ENCODE results near the gene HSP90AB1. TPM values are rescaled to one million over a fixed set of nuclear protein-coding genes. Genes with fewer than 3 reads are reported as not detected.

The HSP90AB1 gene
- polyA plus RNA-seq, 2 donors: 129 to 403 TPM

- H3K4me1 ChIP-seq (ENCODE audit: control insufficient read depth in 2 of 2, insufficient read depth in 2 of 2, low read length in 1 of 2): peaks cover 0 to 4% of the 10 kb centered on the region in 2 donors
- no peaks in the 10 kb centered on the region for H3K27me3 ChIP-seq (ENCODE audit: control insufficient read depth in 1 of 2, insufficient read depth in 2 of 2, low read length in 2 of 2)
- peak overlapping the region; percentile 97 to 100 for H3K27ac ChIP-seq (ENCODE audit: low read depth in 2 of 2, low read length in 1 of 2)
- H3K4me3 ChIP-seq (ENCODE audit: low read depth in 1 of 2, low read length in 2 of 2): peak overlapping the region; percentile 67 to 88
- 1% methylated on average over 61 to 62 of the region's 62 CpGs for WGBS, 2 donors
- no peaks in the 10 kb centered on the region for H3K9me3 ChIP-seq (ENCODE audit: control insufficient read depth in 2 of 2, insufficient read depth in 1 of 2, low read depth in 1 of 2, low read length in 1 of 2)
- peaks cover 10 to 12% of the 10 kb centered on the region in 2 donors for H3K36me3 ChIP-seq (ENCODE audit: control insufficient read depth in 2 of 2, insufficient read depth in 2 of 2, low read length in 1 of 2)
Measured at GRCh38 chr6:44245912-44246662, 814 bp upstream of the HSP90AB1 start.

GRCh38 chr6:44247338-44248302 lies 719 bp downstream of the HSP90AB1 start:
- Histone ChIP-seq H3K9me3 (ENCODE audit: control insufficient read depth in 2 of 2, insufficient read depth in 1 of 2, low read depth in 1 of 2, low read length in 1 of 2) (no peaks in the 10 kb centered on the region), H3K27ac (ENCODE audit: low read depth in 2 of 2, low read length in 1 of 2) (peak overlapping the region; percentile 75 to 100), H3K36me3 (ENCODE audit: control insufficient read depth in 2 of 2, insufficient read depth in 2 of 2, low read length in 1 of 2) (peaks cover 16 to 19% of the 10 kb centered on the region in 2 donors), H3K4me1 (ENCODE audit: control insufficient read depth in 2 of 2, insufficient read depth in 2 of 2, low read length in 1 of 2) (peaks cover 0 to 4% of the 10 kb centered on the region in 2 donors), H3K4me3 (ENCODE audit: low read depth in 1 of 2, low read length in 2 of 2) (peak overlapping the region; percentile 67 to 88), H3K27me3 (ENCODE audit: control insufficient read depth in 1 of 2, insufficient read depth in 2 of 2, low read length in 2 of 2) (no peaks in the 10 kb centered on the region)
- 0% methylated on average over 52 of the region's 52 CpGs for WGBS, 2 donors

GRCh38 chr6:44248579-44248978 lies 1.7 kb downstream of the HSP90AB1 start:
- Histone ChIP-seq H3K4me1 (ENCODE audit: control insufficient read depth in 2 of 2, insufficient read depth in 2 of 2, low read length in 1 of 2) (peaks cover 0 to 4% of the 10 kb centered on the region in 2 donors), H3K9me3 (ENCODE audit: control insufficient read depth in 2 of 2, insufficient read depth in 1 of 2, low read depth in 1 of 2, low read length in 1 of 2) (no peaks in the 10 kb centered on the region), H3K36me3 (ENCODE audit: control insufficient read depth in 2 of 2, insufficient read depth in 2 of 2, low read length in 1 of 2) (peaks cover 16 to 26% of the 10 kb centered on the region in 2 donors), H3K4me3 (ENCODE audit: low read depth in 1 of 2, low read length in 2 of 2) (peak overlapping the region in 1 of 2 donors; percentile 88), H3K27ac (ENCODE audit: low read depth in 2 of 2, low read length in 1 of 2) (no peak overlapping the region), H3K27me3 (ENCODE audit: control insufficient read depth in 1 of 2, insufficient read depth in 2 of 2, low read length in 2 of 2) (no peaks in the 10 kb centered on the region)
- WGBS, 2 donors: 13 to 18% methylated on average over 1 of the region's 1 CpG

- Histone ChIP-seq H3K4me3 (ENCODE audit: low read depth in 1 of 2, low read length in 2 of 2) (peak overlapping the region in 1 of 2 donors; percentile 88), H3K27me3 (ENCODE audit: control insufficient read depth in 1 of 2, insufficient read depth in 2 of 2, low read length in 2 of 2) (no peaks in the 10 kb centered on the region), H3K4me1 (ENCODE audit: control insufficient read depth in 2 of 2, insufficient read depth in 2 of 2, low read length in 1 of 2) (peaks cover 0 to 4% of the 10 kb centered on the region in 2 donors), H3K9me3 (ENCODE audit: control insufficient read depth in 2 of 2, insufficient read depth in 1 of 2, low read depth in 1 of 2, low read length in 1 of 2) (no peaks in the 10 kb centered on the region), H3K27ac (ENCODE audit: low read depth in 2 of 2, low read length in 1 of 2) (peak overlapping the region in 1 of 2 donors; percentile 3), H3K36me3 (ENCODE audit: control insufficient read depth in 2 of 2, insufficient read depth in 2 of 2, low read length in 1 of 2) (peaks cover 16 to 28% of the 10 kb centered on the region in 2 donors)
- 64 to 70% methylated on average over 9 of the region's 9 CpGs for WGBS, 2 donors
Measured at GRCh38 chr6:44249082-44249748, 2.3 kb downstream of the HSP90AB1 start.

GRCh38 chr6:44250067-44250717 lies 3.3 kb downstream of the HSP90AB1 start:
- Histone ChIP-seq H3K36me3 (ENCODE audit: control insufficient read depth in 2 of 2, insufficient read depth in 2 of 2, low read length in 1 of 2) (peaks cover 16 to 38% of the 10 kb centered on the region in 2 donors), H3K27me3 (ENCODE audit: control insufficient read depth in 1 of 2, insufficient read depth in 2 of 2, low read length in 2 of 2) (no peaks in the 10 kb centered on the region), H3K4me1 (ENCODE audit: control insufficient read depth in 2 of 2, insufficient read depth in 2 of 2, low read length in 1 of 2) (peaks cover 0 to 4% of the 10 kb centered on the region in 2 donors), H3K27ac (ENCODE audit: low read depth in 2 of 2, low read length in 1 of 2) (no peak overlapping the region), H3K4me3 (ENCODE audit: low read depth in 1 of 2, low read length in 2 of 2) (no peak overlapping the region), H3K9me3 (ENCODE audit: control insufficient read depth in 2 of 2, insufficient read depth in 1 of 2, low read depth in 1 of 2, low read length in 1 of 2) (no peaks in the 10 kb centered on the region)
- WGBS, 2 donors: 68 to 71% methylated on average over 6 of the region's 6 CpGs

- Histone ChIP-seq H3K27ac (ENCODE audit: low read depth in 2 of 2, low read length in 1 of 2) (no peak overlapping the region), H3K36me3 (ENCODE audit: control insufficient read depth in 2 of 2, insufficient read depth in 2 of 2, low read length in 1 of 2) (peaks cover 16 to 39% of the 10 kb centered on the region in 2 donors), H3K4me3 (ENCODE audit: low read depth in 1 of 2, low read length in 2 of 2) (no peak overlapping the region), H3K27me3 (ENCODE audit: control insufficient read depth in 1 of 2, insufficient read depth in 2 of 2, low read length in 2 of 2) (no peaks in the 10 kb centered on the region), H3K4me1 (ENCODE audit: control insufficient read depth in 2 of 2, insufficient read depth in 2 of 2, low read length in 1 of 2) (peaks cover 0 to 1% of the 10 kb centered on the region in 2 donors), H3K9me3 (ENCODE audit: control insufficient read depth in 2 of 2, insufficient read depth in 1 of 2, low read depth in 1 of 2, low read length in 1 of 2) (no peaks in the 10 kb centered on the region)
- WGBS, 2 donors: 74 to 78% methylated on average over 3 of the region's 3 CpGs
Measured at GRCh38 chr6:44250718-44251123, 3.8 kb downstream of the HSP90AB1 start.

- Histone ChIP-seq H3K9me3 (ENCODE audit: control insufficient read depth in 2 of 2, insufficient read depth in 1 of 2, low read depth in 1 of 2, low read length in 1 of 2) (no peaks in the 10 kb centered on the region), H3K27ac (ENCODE audit: low read depth in 2 of 2, low read length in 1 of 2) (no peak overlapping the region), H3K4me3 (ENCODE audit: low read depth in 1 of 2, low read length in 2 of 2) (no peak overlapping the region), H3K36me3 (ENCODE audit: control insufficient read depth in 2 of 2, insufficient read depth in 2 of 2, low read length in 1 of 2) (peaks cover 16 to 39% of the 10 kb centered on the region in 2 donors), H3K27me3 (ENCODE audit: control insufficient read depth in 1 of 2, insufficient read depth in 2 of 2, low read length in 2 of 2) (no peaks in the 10 kb centered on the region), H3K4me1 (ENCODE audit: control insufficient read depth in 2 of 2, insufficient read depth in 2 of 2, low read length in 1 of 2) (peaks cover 0 to 6% of the 10 kb centered on the region in 2 donors)
- WGBS, 2 donors: 87 to 91% methylated on average over 14 of the region's 14 CpGs
Measured at GRCh38 chr6:44251576-44252524, 4.9 kb downstream of the HSP90AB1 start.

GRCh38 chr6:44253307-44254101 lies 6.6 kb downstream of the HSP90AB1 start:
- Histone ChIP-seq H3K36me3 (ENCODE audit: control insufficient read depth in 2 of 2, insufficient read depth in 2 of 2, low read length in 1 of 2) (peaks cover 16 to 39% of the 10 kb centered on the region in 2 donors), H3K27ac (ENCODE audit: low read depth in 2 of 2, low read length in 1 of 2) (no peak overlapping the region), H3K4me1 (ENCODE audit: control insufficient read depth in 2 of 2, insufficient read depth in 2 of 2, low read length in 1 of 2) (peaks cover 0 to 6% of the 10 kb centered on the region in 2 donors), H3K4me3 (ENCODE audit: low read depth in 1 of 2, low read length in 2 of 2) (no peak overlapping the region), H3K9me3 (ENCODE audit: control insufficient read depth in 2 of 2, insufficient read depth in 1 of 2, low read depth in 1 of 2, low read length in 1 of 2) (no peaks in the 10 kb centered on the region), H3K27me3 (ENCODE audit: control insufficient read depth in 1 of 2, insufficient read depth in 2 of 2, low read length in 2 of 2) (no peaks in the 10 kb centered on the region)
- WGBS, 2 donors: 68 to 69% methylated on average over 10 of the region's 10 CpGs

All from esophagus (tissue), 2 donors.